ENCODE data around the gene AMHR2. TPM values are rescaled to one million over a fixed set of nuclear protein-coding genes. Genes with fewer than 3 reads are reported as not detected.

AMHR2 gene
- polyA plus RNA-seq, 1 donor from 2014 or later, result not detected

- no peaks in the 10 kb centered on the region for H3F3A ChIP-seq (ENCODE audit: insufficient read depth, low read length, poor library complexity, severe bottlenecking)
- no peaks in the 10 kb centered on the region for H3K27me3 ChIP-seq (ENCODE audit: insufficient read depth, low read depth, low read length)
- H3K9me2 ChIP-seq (ENCODE audit: insufficient read depth, low read length), result no peaks in the 10 kb centered on the region
- no peak overlapping the region for H3K4me3 ChIP-seq (ENCODE audit: low read length)
- no peak overlapping the region for H3K4me2 ChIP-seq (ENCODE audit: low read length)
- no peaks in the 10 kb centered on the region for H4K20me1 ChIP-seq (ENCODE audit: insufficient read depth)
- TF ChIP-seq RAD21 (conservative IDR thresholded peaks at IDR 0.05) (no peak), SMC3 (conservative IDR thresholded peaks at IDR 0.05; ENCODE audit: poor library complexity) (no peak), MXI1 (conservative IDR thresholded peaks at IDR 0.05; ENCODE audit: poor library complexity, severe bottlenecking) (no peak), REST (IDR thresholded peaks at IDR 0.05; ENCODE audit: borderline replicate concordance) (no peak), EP300 (conservative IDR thresholded peaks at IDR 0.05; ENCODE audit: poor library complexity, severe bottlenecking) (no peak)
- no peak overlapping the region for H2AFZ ChIP-seq (ENCODE audit: low read depth, low read length)
- no peaks in the 10 kb centered on the region for H3K9me3 ChIP-seq (ENCODE audit: low read length)
- no peak overlapping the region for H3K27ac ChIP-seq (ENCODE audit: low read length)
- H3K36me3 ChIP-seq (ENCODE audit: insufficient read depth, low read length), result no peaks in the 10 kb centered on the region
- no peaks in the 10 kb centered on the region for H3K79me2 ChIP-seq (replicated peaks; ENCODE audit: insufficient read depth, low read length)
- H3K9ac ChIP-seq (ENCODE audit: low read length), result no peak overlapping the region
Observed at GRCh38 chr12:53427905-53428594, 4.4 kb downstream of the AMHR2 start.

DNA sequence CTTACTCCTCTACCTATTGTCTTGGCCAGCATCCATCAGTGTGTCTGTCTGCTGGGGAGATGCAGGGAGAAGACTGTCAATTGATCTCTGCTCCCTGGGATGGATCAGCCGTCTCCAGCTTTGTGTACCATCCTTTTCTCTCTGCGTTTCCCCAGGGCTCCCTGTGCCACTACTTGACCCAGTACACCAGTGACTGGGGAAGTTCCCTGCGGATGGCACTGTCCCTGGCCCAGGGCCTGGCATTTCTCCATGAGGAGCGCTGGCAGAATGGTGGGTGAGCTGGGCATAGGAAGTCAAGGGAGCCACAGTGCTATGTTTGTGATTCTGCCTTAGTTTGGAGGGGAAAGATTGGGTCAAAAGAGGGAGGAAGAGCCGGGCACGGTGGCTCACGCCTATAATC lies 5.1 kb downstream of the AMHR2 start:
- Histone ChIP-seq H3K27me3 (ENCODE audit: insufficient read depth, low read depth, low read length) (no peaks in the 10 kb centered on the region), H4K20me1 (ENCODE audit: insufficient read depth) (no peaks in the 10 kb centered on the region), H3K9me2 (ENCODE audit: insufficient read depth, low read length) (no peaks in the 10 kb centered on the region), H3K36me3 (ENCODE audit: insufficient read depth, low read length) (no peaks in the 10 kb centered on the region), H3K4me2 (ENCODE audit: low read length) (no peak overlapping the region), H3K9ac (ENCODE audit: low read length) (no peak overlapping the region), H3K4me3 (ENCODE audit: low read length) (no peak overlapping the region), H3K9me3 (ENCODE audit: low read length) (no peaks in the 10 kb centered on the region), H3K79me2 (replicated peaks; ENCODE audit: insufficient read depth, low read length) (no peaks in the 10 kb centered on the region), H3F3A (ENCODE audit: insufficient read depth, low read length, poor library complexity, severe bottlenecking) (no peaks in the 10 kb centered on the region), H2AFZ (ENCODE audit: low read depth, low read length) (no peak overlapping the region), H3K27ac (ENCODE audit: low read length) (no peak overlapping the region)
- TF ChIP-seq REST (IDR thresholded peaks at IDR 0.05; ENCODE audit: borderline replicate concordance), result no peak

DNA sequence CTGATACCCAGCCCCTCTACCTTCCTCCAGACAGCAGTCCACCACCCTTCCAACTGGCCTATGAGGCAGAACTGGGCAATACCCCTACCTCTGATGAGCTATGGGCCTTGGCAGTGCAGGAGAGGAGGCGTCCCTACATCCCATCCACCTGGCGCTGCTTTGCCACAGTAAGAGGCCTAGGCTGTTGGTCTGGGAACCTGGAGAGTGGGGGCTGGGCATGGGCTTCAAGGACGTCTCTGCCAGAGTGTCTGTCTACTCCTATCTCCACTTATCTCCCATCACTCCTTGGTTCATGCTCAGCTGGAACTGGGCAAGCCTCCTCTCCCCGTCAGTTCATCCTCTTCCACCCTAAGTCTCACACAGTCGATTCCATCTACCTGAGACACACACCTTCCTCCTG lies 6.5 kb downstream of the AMHR2 start:
- no peak overlapping the region for H3K9ac ChIP-seq (ENCODE audit: low read length)
- no peak overlapping the region for H3K27ac ChIP-seq (ENCODE audit: low read length)
- H3K9me3 ChIP-seq (ENCODE audit: low read length), result no peaks in the 10 kb centered on the region
- H3K4me3 ChIP-seq (ENCODE audit: low read length), result no peak overlapping the region
- no peaks in the 10 kb centered on the region for H3K36me3 ChIP-seq (ENCODE audit: insufficient read depth, low read length)
- H3K9me2 ChIP-seq (ENCODE audit: insufficient read depth, low read length), result no peaks in the 10 kb centered on the region
- H2AFZ ChIP-seq (ENCODE audit: low read depth, low read length), result no peak overlapping the region
- H3K27me3 ChIP-seq (ENCODE audit: insufficient read depth, low read depth, low read length), result no peaks in the 10 kb centered on the region
- H4K20me1 ChIP-seq (ENCODE audit: insufficient read depth), result no peaks in the 10 kb centered on the region
- H3K79me2 ChIP-seq (replicated peaks; ENCODE audit: insufficient read depth, low read length), result no peaks in the 10 kb centered on the region
- no peaks in the 10 kb centered on the region for H3F3A ChIP-seq (ENCODE audit: insufficient read depth, low read length, poor library complexity, severe bottlenecking)
- H3K4me2 ChIP-seq (ENCODE audit: low read length), result no peak overlapping the region
- TF ChIP-seq TAF1 (IDR thresholded peaks at IDR 0.05; ENCODE audit: low read depth), result no peak
- no peak for TF ChIP-seq EZH2 (IDR thresholded peaks at IDR 0.05; ENCODE audit: borderline replicate concordance, insufficient read depth, low read length, poor library complexity, severe bottlenecking)
- TF ChIP-seq SMC3 (conservative IDR thresholded peaks at IDR 0.05; ENCODE audit: poor library complexity), result no peak
- no peak for TF ChIP-seq CTCF (IDR thresholded peaks at IDR 0.05; ENCODE audit: poor library complexity, severe bottlenecking)
- TF ChIP-seq RAD21 (conservative IDR thresholded peaks at IDR 0.05), result no peak
- TF ChIP-seq EP300 (conservative IDR thresholded peaks at IDR 0.05; ENCODE audit: poor library complexity, severe bottlenecking), result no peak
- TF ChIP-seq MXI1 (conservative IDR thresholded peaks at IDR 0.05; ENCODE audit: poor library complexity, severe bottlenecking), result no peak
- no peak for TF ChIP-seq POLR2AphosphoS5 (IDR thresholded peaks at IDR 0.05)

Data from neural cell (in vitro differentiated cells).